Neural crest cell (in vitro differentiated cells): ENCODE results near the gene USP38. TPM values are rescaled to one million over a fixed set of nuclear protein-coding genes. Genes with fewer than 3 reads are reported as not detected.
A peak's percentile ranks its signal among the peaks of the same experiment; 100 is the strongest.
"Not testable (repeated sequence)": the region's sequence is repeated elsewhere in the genome, so short reads cannot be mapped to it uniquely, and the experiment has no call there.

ENCODE experiments used
- DNase-seq: peaks from one replicate; pipeline ENCODE4 v3.0.0; 2021; ENCODE audit warnings: low read depth, mixed read lengths, low spot score
- H3K27ac Mint-ChIP-seq: one replicate; pipeline ENCODE4 v1.8.0; 2021; ENCODE audit warnings: mild to moderate bottlenecking, mixed read lengths; ENCODE audit not compliant: unreplicated experiment
- H3K27me3 Mint-ChIP-seq: 2 replicates; pipeline ENCODE4 v1.8.0; 2021; ENCODE audit warnings: low read depth, mild to moderate bottlenecking, mixed read lengths
- H3K36me3 Mint-ChIP-seq: 2 replicates; pipeline ENCODE4 v1.8.0; 2021; ENCODE audit warnings: low read depth, mild to moderate bottlenecking, mixed read lengths
- H3K4me1 Mint-ChIP-seq: 2 replicates; pipeline ENCODE4 v1.8.0; 2021; ENCODE audit warnings: mixed read lengths
- H3K4me3 Mint-ChIP-seq: one replicate; pipeline ENCODE4 v1.8.0; 2021; ENCODE audit warnings: mild to moderate bottlenecking, mixed read lengths
- H3K9me3 Mint-ChIP-seq: 2 replicates; pipeline ENCODE4 v1.8.0; 2021; ENCODE audit warnings: mixed read lengths
- CTCF ChIP-seq: fragments of 200-600 bp; sonication (generic); conservative IDR thresholded peaks from 2 replicates; pipeline ENCODE4 v1.5.0; 2021; ENCODE audit warnings: antibody characterized with exemption, mild to moderate bottlenecking
- total RNA-seq: library from RNA; stranded (reverse); gene quantifications from 2 replicates; pipeline ENCODE4 v1.2.1, GENCODE V29; 2021

USP38 gene
- total RNA-seq, 1 donor from 2014 or later = 14.9 TPM

- no peaks in the 10 kb centered on the region for H3K9me3 Mint-ChIP-seq
- no peak overlapping the region for H3K27ac Mint-ChIP-seq
- peaks cover under 1% of the 10 kb centered on the region for H3K36me3 Mint-ChIP-seq
- H3K27me3 Mint-ChIP-seq = no peaks in the 10 kb centered on the region
- H3K4me3 Mint-ChIP-seq = no peak overlapping the region
- TF ChIP-seq CTCF = no peak
- DNase-seq = no peak
- no peaks in the 10 kb centered on the region for H3K4me1 Mint-ChIP-seq
Measured at GRCh38 chr4:143163614-143164013, 21.1 kb upstream of the USP38 start.

- DNase-seq, H3K9me3 Mint-ChIP-seq, H3K27me3 Mint-ChIP-seq, H3K4me3 Mint-ChIP-seq, H3K27ac Mint-ChIP-seq, H3K4me1 Mint-ChIP-seq: not testable (repeated sequence)
- H3K36me3 Mint-ChIP-seq = peaks cover 11% of the 10 kb centered on the region
Measured at GRCh38 chr4:143166722-143167121, 18.0 kb upstream of the USP38 start.

- no peak overlapping the region for H3K27ac Mint-ChIP-seq
- H3K27me3 Mint-ChIP-seq = no peaks in the 10 kb centered on the region
- H3K4me1 Mint-ChIP-seq = peaks cover 6% of the 10 kb centered on the region
- H3K4me3 Mint-ChIP-seq = no peak overlapping the region
- H3K9me3 Mint-ChIP-seq = peaks cover 22% of the 10 kb centered on the region
- H3K36me3 Mint-ChIP-seq = peaks cover 37% of the 10 kb centered on the region
- TF ChIP-seq CTCF = no peak
- DNase-seq = no peak
Measured at GRCh38 chr4:143178923-143179322, 5.8 kb upstream of the USP38 start.

- H3K9me3 Mint-ChIP-seq = peaks cover 12% of the 10 kb centered on the region
- no peak for TF ChIP-seq CTCF
- peak overlapping the region; percentile 93 for H3K4me3 Mint-ChIP-seq
- no peaks in the 10 kb centered on the region for H3K27me3 Mint-ChIP-seq
- H3K4me1 Mint-ChIP-seq = peaks cover 41% of the 10 kb centered on the region
- peaks cover 17% of the 10 kb centered on the region for H3K36me3 Mint-ChIP-seq
- H3K27ac Mint-ChIP-seq = peak overlapping the region; percentile 99
- no peak for DNase-seq
Measured at GRCh38 chr4:143183513-143184216, 1.1 kb upstream of the USP38 start.

- Mint-ChIP-seq H3K9me3 (peaks cover 7% of the 10 kb centered on the region), H3K27ac (peak overlapping the region; percentile 99), H3K4me3 (peak overlapping the region; percentile 93), H3K27me3 (no peaks in the 10 kb centered on the region), H3K36me3 (peaks cover 12% of the 10 kb centered on the region), H3K4me1 (peaks cover 46% of the 10 kb centered on the region)
- TF ChIP-seq CTCF = no peak
- no peak for DNase-seq
Measured at GRCh38 chr4:143184217-143184502, 557 bp upstream of the USP38 start.

GRCh38 chr4:143185253-143186107, 763 bp downstream of the USP38 start:
- peaks cover under 1% of the 10 kb centered on the region for H3K36me3 Mint-ChIP-seq
- peak overlapping the region; percentile 93 for H3K4me3 Mint-ChIP-seq
- peak overlapping the region; percentile 19 for H3K27ac Mint-ChIP-seq
- H3K4me1 Mint-ChIP-seq = peaks cover 54% of the 10 kb centered on the region
- peak; percentile 2 for DNase-seq
- no peak for TF ChIP-seq CTCF
- no peaks in the 10 kb centered on the region for H3K27me3 Mint-ChIP-seq
- no peaks in the 10 kb centered on the region for H3K9me3 Mint-ChIP-seq
